ACHN (cell line): ENCODE data around the gene ALKBH6.

ENCODE experiments used
- DNase-seq: peaks from one replicate; pipeline ENCODE4 v3.0.0-alpha.2; 2015
- in situ Hi-C: cut with HindIII; loops from 2 replicates; pipeline ENCODE4 v1.10.0; 2017; ENCODE audit warnings: low sequenced_read_pairs, low pct_ligation_motif_present, low pct_unique_long_range_greater_than_20kb

ALKBH6 gene

DNA sequence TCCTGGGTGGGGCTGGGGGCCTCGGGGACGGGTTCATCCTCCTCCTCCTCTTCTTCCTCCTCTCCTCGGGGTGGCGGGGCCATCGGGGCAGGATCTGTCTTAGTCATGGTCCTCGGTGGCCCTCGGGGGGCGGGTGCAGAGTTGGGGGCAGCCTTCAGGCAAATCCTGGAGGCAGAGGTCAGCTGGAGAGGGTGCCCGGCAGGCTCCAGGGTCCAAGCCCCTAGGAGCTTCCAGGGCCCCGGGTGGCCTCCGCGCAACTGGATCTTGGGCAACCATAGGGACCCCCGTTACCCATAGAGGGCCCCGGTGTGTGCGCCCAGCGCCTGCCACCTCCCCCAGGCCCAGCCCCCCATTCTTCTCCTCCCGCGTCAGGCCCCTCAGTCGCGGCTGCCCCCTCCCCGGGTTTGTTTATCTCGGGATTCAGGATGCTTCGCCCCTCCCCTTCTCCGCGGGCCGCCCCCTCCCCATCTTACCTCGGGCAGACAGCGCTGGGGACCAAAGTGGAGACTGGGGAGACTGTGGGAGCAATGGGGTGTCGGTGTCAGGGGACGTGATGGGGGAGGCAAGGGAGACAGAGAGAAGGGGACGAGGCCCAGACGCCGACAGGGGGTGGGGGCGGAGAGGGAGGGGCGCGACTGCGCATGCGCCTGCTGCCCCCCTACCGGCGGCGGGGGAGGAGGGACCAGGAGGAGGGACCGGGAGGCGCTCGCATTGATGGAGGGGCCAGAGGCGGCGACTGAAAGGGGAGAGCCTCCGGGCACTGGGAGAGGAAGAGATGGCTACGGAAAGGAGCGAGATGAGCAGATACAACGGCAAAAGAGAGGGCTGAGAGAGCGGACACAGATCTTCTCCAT lies 18.5 kb upstream of the ALKBH6 start, which contains the start of gene CLIP3:
TSS of gene CLIP3 (minus strand) at position 623 of the 854 bp plus-strand sequence. CDS start at position 107, 516 bp downstream.
- in situ Hi-C loops, result no loop called here
- DNase-seq, result peak; percentile 52

DNA sequence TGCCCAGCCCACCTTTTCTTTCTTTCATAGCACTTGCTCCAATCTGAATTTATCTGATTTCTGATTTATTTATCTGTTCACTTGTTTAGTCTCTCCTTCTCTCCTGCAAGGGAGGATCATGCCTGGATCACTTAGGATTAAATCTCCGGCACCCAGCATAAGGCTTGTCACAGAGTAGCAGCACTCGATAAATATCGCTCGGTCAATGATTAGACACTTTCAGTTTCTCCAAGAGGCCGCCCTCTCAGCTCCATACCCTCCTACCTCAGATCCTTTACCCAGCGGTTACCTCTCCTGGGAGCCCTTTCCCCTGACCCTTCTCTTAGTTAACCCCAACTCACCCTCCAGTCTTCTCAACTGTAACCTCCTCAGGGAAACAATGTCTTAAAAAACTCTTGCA lies 17.3 kb upstream of the ALKBH6 start:
- in situ Hi-C loops, result no loop called here
- DNase-seq, result no peak

DNA sequence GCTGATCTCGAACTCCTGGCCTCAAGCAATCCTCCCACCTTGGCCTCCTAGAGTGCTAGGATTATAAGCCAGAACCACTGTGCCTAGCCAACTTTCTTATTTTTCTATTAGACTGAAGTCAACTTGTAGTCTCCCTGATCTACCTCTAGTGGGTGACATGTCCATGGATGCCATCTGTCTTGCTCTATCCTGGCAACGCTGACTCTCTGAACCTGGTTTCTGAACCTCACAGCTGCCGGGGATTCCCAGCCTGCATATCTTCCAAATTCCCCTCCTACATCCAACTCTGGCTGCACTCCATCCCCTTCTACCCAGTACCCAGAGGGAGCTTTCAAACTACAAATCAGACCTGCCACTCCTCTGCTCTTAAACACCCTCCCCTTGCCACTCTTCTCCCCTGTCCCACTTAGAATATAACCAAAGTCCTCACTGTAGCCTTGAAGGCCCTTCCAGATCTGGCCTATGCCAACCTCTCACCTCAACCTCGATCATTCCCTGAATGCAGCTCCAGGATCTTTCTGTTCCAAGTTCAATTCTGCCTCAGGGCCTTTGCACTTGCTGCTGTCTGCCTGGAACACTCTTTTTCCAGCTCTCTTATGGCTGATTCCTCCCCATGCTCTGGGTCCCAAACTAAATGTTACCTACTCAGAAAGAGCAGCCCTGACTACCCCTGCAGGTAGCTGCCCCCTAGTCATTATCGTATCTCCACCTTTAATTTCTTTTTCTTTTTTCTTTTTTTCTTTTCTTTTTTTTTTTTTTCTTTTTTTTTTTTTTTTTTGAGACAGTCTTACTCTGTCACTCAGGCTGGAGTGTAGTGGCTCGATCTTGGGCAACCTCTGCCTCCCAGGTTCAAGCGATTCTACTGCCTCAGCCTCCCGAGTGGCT lies 16.5 kb upstream of the ALKBH6 start:
- in situ Hi-C loops, result no loop called here
- DNase-seq, result no peak

DNA sequence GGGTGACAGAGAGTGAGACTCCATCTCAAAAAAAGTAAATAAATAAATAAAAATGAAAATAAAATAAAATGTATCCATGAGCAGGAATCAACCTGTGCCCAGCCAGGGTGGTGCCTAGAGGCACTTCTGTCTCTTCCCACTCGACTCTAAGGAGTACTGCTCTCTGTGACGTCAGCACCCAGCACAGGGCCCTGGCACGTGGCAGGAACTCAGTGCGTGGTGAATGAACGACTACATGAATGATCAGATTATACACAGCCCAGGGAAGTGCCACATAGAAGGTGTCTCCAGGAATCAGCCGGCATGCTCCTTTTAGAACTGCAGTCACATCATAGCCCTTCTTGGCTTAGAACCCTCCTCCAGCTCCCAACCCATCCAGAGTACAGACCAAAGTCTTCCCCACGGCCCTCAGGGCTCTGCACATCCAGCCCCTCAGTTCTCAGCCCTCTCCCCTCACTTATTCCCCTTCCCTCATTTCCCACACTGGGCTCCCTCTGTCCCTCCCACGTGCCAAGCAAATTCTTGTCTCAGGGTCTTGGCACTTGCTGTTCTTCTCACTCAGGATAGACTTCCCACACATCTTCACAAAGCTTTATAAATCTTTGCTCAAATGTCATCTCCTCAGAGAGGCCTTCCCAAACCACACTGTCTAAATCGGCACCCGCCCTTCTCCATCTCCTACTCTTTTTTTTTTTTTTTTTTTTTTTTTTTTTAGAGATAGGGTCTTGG lies 14.5 kb upstream of the ALKBH6 start:
- DNase-seq, result no peak
- in situ Hi-C loops, result no loop called here

DNA sequence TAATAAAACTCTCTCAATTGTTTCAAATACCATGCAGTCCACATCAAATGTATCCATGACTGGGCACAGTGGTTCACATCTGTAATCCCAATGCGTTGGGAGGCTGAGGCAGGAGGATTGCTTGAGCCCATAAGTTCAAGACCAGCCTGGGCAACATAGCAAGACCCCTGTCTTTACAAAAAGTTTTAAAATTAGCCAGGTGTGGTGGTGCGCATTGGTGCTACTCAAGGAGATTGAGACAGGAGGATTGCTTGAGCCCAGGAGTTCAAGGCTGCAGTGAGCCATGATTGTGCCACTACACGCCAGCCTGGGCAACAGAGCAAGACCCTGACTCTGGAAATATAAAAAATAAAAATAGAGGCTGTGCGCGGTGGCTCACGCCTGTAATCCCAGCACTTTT lies 13.7 kb upstream of the ALKBH6 start:
- DNase-seq, result no peak
- in situ Hi-C loops, result no loop called here

DNA sequence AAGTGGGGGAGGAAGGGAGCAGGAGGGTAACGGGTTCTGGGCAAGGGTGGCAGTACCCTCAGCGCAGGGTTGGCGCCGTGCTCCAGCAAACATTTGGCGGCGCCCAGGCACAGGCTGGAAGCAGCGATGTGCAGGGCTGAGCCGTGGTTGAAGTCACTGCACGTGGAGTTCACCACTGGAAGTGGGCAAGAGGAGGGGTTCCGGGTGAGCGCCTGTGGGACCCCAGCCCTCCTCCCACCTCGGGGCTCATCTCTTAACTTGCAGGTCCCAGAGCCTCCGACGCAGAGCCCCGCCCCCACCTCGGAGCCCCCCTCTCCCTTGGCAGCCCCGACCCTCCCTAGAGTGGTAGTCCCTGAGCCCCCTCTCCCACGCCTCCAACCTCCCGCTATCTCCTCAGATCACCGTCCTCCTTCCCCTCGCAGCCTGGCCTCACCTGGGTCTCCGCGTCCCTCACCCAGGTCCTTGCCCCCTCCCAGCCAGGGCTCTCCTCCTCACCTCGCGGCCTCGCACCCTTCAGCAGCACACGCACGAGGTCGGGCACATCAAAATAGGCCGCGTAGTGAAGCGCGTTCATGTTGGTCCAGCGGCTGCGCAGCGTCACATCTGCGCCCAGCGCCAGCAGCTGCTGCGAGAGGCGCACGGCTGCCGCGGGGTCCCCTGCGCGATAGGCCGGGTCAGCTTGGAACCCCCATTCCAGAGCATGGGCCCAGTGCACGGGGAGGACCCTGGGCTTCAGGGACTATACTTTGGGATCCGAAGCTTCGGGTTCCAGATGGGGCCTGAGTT lies 12.3 kb upstream of the ALKBH6 start:
- DNase-seq, result no peak
- in situ Hi-C loops, result no loop called here

DNA sequence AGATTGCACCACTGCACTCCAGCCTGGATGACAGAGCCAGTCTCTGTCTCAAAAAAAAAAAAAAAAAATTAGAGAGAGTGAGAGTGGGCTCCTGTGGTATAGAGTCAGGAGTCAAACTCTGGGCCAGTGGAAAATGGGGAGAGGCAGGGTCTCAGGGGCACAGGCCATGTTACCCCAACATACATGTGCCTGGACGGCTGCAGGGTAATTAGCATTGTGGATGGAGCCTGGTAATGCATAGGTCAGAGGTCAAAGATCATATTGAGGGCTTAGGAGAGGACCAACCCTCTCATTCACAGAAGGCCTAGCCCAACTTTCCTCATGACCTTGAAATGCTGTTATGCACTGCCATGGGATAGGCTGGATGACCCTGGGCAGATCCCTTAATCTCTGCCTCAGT lies 11.5 kb upstream of the ALKBH6 start:
- in situ Hi-C loops, result no loop called here
- DNase-seq, result no peak

DNA sequence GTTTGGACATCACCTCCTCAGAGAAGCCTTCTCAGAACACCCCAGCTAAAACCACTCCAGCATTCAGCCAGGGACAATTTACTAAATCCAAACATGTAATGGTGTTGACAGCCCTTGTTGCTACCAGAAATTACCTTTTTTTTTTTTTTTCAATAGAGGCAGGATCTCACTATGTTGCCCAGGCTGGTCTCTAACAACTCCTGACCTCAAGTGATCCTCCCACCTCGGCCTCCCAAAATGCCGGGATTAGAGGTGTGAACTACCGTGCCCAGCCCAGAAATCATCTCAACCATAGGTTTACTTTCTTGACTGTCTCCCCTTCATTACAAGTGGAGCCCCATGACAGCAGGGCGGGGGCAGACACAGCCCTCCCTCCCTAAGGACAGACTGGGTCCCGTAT lies 9.4 kb upstream of the ALKBH6 start:
- in situ Hi-C loops, result no loop called here
- no peak for DNase-seq

DNA sequence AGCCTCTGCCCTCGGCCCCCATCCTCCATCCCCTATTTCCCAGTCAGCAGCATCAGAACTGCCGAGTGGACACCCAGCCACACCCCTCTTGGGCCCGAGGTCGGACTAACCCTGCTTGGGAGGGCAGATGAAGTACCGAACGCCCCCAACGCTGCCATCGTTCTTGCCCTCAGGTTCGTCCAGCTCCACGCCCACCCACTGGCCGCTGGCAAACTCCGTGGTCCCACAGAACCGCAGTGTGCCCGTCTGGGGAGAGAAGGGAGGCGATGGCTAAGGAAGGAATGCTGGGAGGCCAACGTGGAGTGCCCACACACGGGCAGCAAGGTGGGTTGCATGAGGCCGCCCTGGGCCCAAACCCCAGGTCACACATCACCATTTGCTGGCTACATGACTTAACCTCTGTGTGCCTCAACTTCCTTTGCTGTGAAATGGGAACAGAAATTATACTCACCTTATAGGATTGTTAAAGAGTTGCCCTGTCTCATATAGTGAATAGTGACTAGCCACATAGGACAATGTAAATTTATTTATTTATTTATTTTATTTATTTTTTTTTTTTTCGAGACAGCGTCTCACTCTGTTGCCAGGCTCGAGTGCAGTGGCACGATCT lies 5.2 kb upstream of the ALKBH6 start:
- in situ Hi-C loops, result no loop called here
- DNase-seq, result no peak

DNA sequence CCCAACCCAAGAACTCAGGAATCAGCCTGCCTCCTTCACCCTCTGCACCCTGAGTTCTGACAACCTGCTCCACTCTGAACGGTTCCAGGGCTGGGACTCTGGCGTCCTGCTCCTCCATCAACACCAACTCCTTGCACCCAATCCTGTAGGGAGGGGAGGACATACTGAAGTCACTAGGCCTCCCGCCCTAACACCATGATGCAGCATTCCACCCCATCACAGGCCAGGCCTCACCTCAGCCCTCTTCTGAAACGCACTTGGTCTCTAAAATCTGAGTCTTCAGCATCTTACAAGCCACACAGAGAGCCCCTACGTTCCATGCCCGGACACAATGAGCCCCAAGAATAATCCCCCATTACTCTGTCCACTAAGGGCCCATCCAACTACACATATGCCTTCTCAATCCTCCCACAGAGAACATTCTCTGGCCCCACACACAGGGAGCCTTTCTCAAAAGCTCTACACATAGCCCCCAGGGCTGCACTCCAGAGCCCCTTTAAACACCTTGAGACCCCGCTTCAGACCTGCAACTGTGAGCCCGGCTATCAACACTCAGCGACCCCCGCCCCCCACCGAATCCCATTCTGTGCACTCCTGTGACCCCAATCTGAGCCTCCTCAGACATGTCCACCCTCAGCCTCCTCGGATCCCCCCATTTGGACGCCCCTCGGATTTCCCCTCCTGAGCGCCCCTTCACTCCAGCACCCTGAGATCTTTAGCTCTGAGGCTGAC lies 567 bp downstream of the ALKBH6 start:
- no peak for DNase-seq
- in situ Hi-C loops, result no loop called here

DNA sequence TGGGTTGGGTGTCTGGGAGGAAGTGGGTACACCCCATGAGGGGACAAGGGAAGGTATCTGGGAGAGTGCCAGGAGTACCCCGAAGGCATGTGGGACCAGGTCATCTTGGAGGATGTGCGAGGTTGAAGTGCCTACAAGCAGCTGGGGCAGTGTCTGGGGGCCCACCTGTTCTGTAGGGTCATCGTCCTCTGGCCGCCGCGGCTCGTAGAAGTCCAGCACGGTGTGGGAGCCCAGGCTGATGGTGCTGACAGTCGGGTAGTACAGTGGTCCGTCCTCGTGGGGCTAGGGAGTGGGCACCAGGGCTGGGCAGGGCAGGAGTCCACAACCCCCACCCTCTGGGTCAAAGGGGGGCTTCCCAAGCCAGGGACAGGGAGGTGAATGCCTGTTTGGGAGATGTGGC lies 3.6 kb downstream of the ALKBH6 start:
- in situ Hi-C loops, result no loop called here
- DNase-seq, result no peak

DNA sequence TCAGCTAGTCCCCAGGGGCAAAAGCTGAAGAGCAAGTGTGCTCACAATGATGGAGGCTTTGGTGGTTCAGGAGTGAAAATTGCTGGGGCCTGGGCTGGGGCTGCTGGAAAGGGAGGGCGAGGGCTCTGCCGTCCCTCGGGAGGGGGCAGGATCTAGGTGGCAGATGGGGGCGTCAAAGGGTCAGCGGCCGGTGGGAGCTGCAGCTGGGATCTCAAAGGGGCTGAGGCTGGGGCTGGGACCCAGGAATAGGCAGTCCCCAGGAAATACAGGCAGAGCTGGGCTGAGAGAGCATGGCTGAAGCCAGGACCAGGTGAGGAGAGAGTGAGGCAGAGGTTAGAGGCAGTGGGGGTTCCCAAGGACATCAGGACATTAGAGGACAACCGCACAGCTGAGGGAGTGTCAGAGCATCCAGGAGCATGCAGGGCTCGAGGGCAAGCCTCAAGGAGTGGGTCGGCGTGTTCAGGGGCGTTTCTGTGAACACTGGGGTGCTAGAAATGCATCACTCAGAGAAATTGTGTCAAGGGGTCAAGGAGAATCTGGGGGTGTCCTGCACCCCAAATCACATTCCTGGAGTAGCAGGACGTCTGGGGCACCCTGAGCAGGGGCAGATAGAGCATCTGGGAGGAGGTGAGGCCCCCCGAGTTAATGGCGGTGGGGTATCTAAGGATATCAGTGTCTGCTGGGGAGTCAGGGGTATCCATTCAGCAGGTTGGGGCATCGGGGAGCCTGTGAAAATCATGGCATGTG lies 4.2 kb downstream of the ALKBH6 start:
- DNase-seq, result no peak

DNA sequence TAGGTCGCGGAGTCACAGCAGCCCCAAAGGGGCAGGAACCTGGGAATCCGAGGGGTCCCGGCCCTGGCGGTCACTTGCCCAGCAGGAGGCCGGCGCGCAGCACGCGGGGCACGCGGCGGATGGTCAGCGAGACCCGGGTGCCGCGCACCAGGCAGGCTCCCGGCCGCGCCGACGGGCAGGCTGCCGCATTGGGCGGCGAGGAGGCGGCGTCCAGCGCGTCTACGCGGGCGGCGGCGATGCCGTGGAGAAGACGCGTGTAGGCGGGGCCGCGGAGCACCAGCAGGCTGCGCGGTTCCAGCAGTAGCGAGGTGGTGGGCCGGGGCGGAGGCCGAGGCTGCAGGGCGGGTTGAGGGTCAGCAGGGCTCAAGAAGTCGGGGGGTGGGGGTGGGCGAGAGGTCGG lies 4.8 kb downstream of the ALKBH6 start:
- peak; percentile 55 for DNase-seq
- in situ Hi-C loops, result no loop called here

More for the DNA sequence above, 4.2 kb downstream of the ALKBH6 start:
- in situ Hi-C loops, result no loop called here

DNA sequence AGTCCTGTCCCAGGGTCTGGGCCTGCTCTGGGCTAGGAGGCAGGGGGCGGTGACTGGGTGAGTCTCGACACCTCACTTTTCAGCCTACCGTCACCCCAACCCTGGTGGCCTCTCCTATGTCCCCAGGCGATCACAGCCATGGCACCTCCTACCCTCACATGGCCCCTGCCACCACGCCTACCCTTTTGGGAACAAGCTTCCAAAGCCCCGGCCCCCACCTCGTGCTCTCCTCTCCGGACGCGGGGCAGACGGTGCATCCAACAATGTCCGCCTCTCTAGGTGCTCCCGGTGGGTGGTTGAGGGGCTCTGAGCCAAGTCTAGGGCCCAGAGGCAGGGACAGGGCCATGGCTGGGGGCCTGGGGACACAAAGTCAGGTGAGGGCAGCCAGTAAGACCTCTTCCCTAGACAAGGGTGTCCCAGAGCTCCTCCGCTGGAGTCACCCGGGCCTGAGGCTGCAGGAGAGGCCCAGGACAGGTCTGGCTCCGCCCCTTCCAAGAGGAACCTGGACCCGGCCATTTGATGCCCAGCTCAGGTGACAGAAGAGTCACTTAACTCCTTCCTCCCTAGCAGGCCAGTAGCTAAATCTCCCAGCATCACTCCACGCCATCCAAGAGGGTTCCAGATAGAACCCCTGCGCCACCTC lies 5.6 kb downstream of the ALKBH6 start, which contains the start of gene SYNE4:
TSS of gene SYNE4 (minus strand) at position 478 of the 643 bp plus-strand sequence. CDS start at position 346, 132 bp downstream.
- in situ Hi-C loops, result no loop called here
- no peak for DNase-seq

DNA sequence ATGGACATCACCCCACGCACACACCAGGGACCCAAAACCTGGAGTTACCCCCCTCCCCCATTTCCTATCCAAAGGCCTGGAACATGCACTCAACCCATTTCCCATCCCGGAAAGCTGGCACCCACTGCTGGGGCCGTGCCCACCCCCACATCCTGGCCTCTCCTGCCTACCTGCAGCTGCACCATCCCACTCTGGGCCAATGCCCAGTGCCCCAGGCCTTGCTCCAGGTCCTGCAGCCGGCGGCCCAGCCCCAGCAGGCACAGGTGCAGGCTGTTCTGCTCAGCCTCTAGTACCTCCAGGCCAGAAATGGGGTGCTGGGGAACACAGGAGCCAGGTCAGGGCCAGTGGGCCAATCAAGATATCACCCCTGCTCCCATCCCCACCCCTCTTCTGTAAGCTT lies 7.1 kb downstream of the ALKBH6 start:
- in situ Hi-C loops, result no loop called here

DNA sequence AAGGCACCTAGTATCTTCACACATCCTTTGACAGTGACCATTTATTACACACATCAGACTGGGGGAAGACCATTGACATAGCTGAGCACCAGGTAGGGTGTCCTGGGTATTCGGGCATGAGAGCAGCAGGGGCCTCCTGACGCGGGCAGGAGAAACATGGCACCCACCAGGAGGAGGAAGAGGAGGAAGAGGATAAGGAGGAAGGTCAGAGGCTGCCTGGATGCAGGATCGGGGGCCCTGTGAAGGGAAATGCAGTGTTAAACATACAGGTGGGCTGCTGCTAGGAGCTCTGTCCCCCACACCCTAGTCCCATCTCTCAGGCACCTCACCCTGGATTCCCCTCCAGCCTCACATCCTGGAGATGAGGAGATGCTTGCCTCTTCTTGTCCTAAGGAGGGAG lies 10.7 kb downstream of the ALKBH6 start:
- DNase-seq, result no peak
- in situ Hi-C loops, result no loop called here

More for the DNA sequence above, 7.1 kb downstream of the ALKBH6 start:
- no peak for DNase-seq
